WTC11 (cell line): ENCODE data around the gene RBM18. TPM values are rescaled to one million over a fixed set of nuclear protein-coding genes. Genes with fewer than 3 reads are reported as not detected.

Source experiments
- ATAC-seq: fragments of 200-7000 bp; cut with Tn5 transposase; 2 replicates; pipeline ENCODE4 v1.10.0; 2021; ENCODE audit warnings: mild to moderate bottlenecking, moderate library complexity
- CTCF ChIA-PET: fragments of 300-600 bp; sonication (Branson Sonifier 250); formaldehyde crosslinking; loops from one replicate; lab custom pipeline; 2021; ENCODE audit warnings: antibody characterized with exemption; lab: Charles Lee
- POLR2A ChIA-PET: fragments of 350-600 bp; sonication (Branson Sonifier 250); formaldehyde crosslinking; loops from one replicate; lab custom pipeline; 2021; ENCODE audit warnings: antibody characterized with exemption; lab: Charles Lee
- DNase-seq: peaks from one replicate; pipeline ENCODE4 v3.0.0; 2021; ENCODE audit warnings: low spot score
- H3K27ac Mint-ChIP-seq: 2 replicates; pipeline ENCODE4 v1.8.0; 2021; ENCODE audit warnings: mixed read lengths
- H3K27me3 Mint-ChIP-seq: 2 replicates; pipeline ENCODE4 v1.8.0; 2021; ENCODE audit warnings: low read depth, mild to moderate bottlenecking, moderate library complexity, mixed read lengths
- H3K36me3 Mint-ChIP-seq: 2 replicates; pipeline ENCODE4 v1.8.0; 2021; ENCODE audit warnings: mixed read lengths
- H3K4me1 Mint-ChIP-seq: 2 replicates; pipeline ENCODE4 v1.8.0; 2022; ENCODE audit warnings: mixed read lengths
- H3K4me3 Mint-ChIP-seq: 2 replicates; pipeline ENCODE4 v1.8.0; 2021; ENCODE audit warnings: mild to moderate bottlenecking, moderate library complexity, mixed read lengths
- H3K9me3 Mint-ChIP-seq: 2 replicates; pipeline ENCODE4 v1.8.0; 2021; ENCODE audit warnings: mixed read lengths
- ATF6 ChIP-seq: sonication (generic); formaldehyde crosslinking; IDR thresholded peaks from 2 replicates; pipeline ENCODE4 v1.8.1; 2023; ENCODE audit warnings: mild to moderate bottlenecking, missing genetic modification reagents
- E2F1 ChIP-seq: sonication (generic); formaldehyde crosslinking; IDR thresholded peaks from 2 replicates; pipeline ENCODE4 v1.8.0; 2022; ENCODE audit warnings: mild to moderate bottlenecking, missing genetic modification reagents
- EMX1 ChIP-seq: fragments of 250-450 bp; sonication (Bioruptor Pico); IDR thresholded peaks from 2 replicates; pipeline ENCODE4 v1.8.0; 2021; ENCODE audit warnings: mild to moderate bottlenecking
- FOXK1 ChIP-seq: sonication (generic); formaldehyde crosslinking; IDR thresholded peaks from 2 replicates; pipeline ENCODE4 v1.8.0; 2022; ENCODE audit warnings: mild to moderate bottlenecking, moderate library complexity, missing genetic modification reagents
- MAX ChIP-seq: sonication (generic); formaldehyde crosslinking; IDR thresholded peaks from 2 replicates; pipeline ENCODE4 v1.8.0; 2022; ENCODE audit warnings: mild to moderate bottlenecking, missing genetic modification reagents
- OVOL2 ChIP-seq: fragments of 250-450 bp; sonication (Bioruptor Pico); IDR thresholded peaks from 2 replicates; pipeline ENCODE4 v1.9.0; 2021; ENCODE audit warnings: mild to moderate bottlenecking, borderline replicate concordance
- SOX15 ChIP-seq: fragments of 250-450 bp; sonication (Bioruptor Pico); IDR thresholded peaks from 2 replicates; pipeline ENCODE4 v1.9.0; 2021; ENCODE audit warnings: mild to moderate bottlenecking
- USF1 ChIP-seq: sonication (generic); formaldehyde crosslinking; IDR thresholded peaks from 2 replicates; pipeline ENCODE4 v1.8.0; 2022; ENCODE audit warnings: mild to moderate bottlenecking, missing genetic modification reagents
- ZNF396 ChIP-seq: fragments of 250-450 bp; sonication (Bioruptor Pico); IDR thresholded peaks from 2 replicates; pipeline ENCODE4 v1.8.0; 2021; ENCODE audit warnings: mild to moderate bottlenecking, moderate library complexity, borderline replicate concordance
- total RNA-seq: library from RNA; stranded (reverse); gene quantifications from 3 replicates; pipeline ENCODE4 v1.2.3, GENCODE V29; 2021
- TF ChIP-seq, protein P1 (sequence below): fragments of 200-600 bp; IDR thresholded peaks from 2 replicates; pipeline ENCODE4 v1.8.0; 2022; ENCODE audit warnings: antibody characterized with exemption
- TF ChIP-seq, protein P2 (sequence below): sonication (generic); formaldehyde crosslinking; IDR thresholded peaks from 2 replicates; pipeline ENCODE4 v1.8.0; 2023; ENCODE audit warnings: missing genetic modification reagents
- TF ChIP-seq, protein P3 (sequence below): sonication (generic); formaldehyde crosslinking; IDR thresholded peaks from 2 replicates; pipeline ENCODE4 v1.8.0; 2022; ENCODE audit warnings: missing genetic modification reagents
- TF ChIP-seq, protein P4 (sequence below): sonication (generic); formaldehyde crosslinking; IDR thresholded peaks from 2 replicates; pipeline ENCODE4 v1.8.1; 2022; ENCODE audit warnings: missing genetic modification reagents, borderline replicate concordance
- TF ChIP-seq, protein P5 (sequence below): sonication (generic); formaldehyde crosslinking; IDR thresholded peaks from 2 replicates; pipeline ENCODE4 v1.8.1; 2023; ENCODE audit warnings: mild to moderate bottlenecking, missing genetic modification reagents
- TF ChIP-seq, protein P6 (sequence below): fragments of 250-450 bp; sonication (Bioruptor Pico); IDR thresholded peaks from 2 replicates; pipeline ENCODE4 v1.9.0; 2021; ENCODE audit warnings: mild to moderate bottlenecking, borderline replicate concordance
- TF ChIP-seq, protein P7 (sequence below): sonication (generic); formaldehyde crosslinking; IDR thresholded peaks from 2 replicates; pipeline ENCODE4 v1.8.0; 2022; ENCODE audit warnings: mild to moderate bottlenecking, missing genetic modification reagents

The RBM18 gene
- total RNA-seq, 1 experiment from 2014 or later = 11.4 TPM

- CTCF ChIA-PET = interaction anchor here (1.0 to 1.7 kb wide), 3 partner anchors 29 to 49 kb away, joined by 4 to 5 read pairs (median 4); no protein-coding TSS in a partner anchor
- TF ChIP-seq, protein P1, sequence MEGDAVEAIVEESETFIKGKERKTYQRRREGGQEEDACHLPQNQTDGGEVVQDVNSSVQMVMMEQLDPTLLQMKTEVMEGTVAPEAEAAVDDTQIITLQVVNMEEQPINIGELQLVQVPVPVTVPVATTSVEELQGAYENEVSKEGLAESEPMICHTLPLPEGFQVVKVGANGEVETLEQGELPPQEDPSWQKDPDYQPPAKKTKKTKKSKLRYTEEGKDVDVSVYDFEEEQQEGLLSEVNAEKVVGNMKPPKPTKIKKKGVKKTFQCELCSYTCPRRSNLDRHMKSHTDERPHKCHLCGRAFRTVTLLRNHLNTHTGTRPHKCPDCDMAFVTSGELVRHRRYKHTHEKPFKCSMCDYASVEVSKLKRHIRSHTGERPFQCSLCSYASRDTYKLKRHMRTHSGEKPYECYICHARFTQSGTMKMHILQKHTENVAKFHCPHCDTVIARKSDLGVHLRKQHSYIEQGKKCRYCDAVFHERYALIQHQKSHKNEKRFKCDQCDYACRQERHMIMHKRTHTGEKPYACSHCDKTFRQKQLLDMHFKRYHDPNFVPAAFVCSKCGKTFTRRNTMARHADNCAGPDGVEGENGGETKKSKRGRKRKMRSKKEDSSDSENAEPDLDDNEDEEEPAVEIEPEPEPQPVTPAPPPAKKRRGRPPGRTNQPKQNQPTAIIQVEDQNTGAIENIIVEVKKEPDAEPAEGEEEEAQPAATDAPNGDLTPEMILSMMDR = no peak
- no peak for TF ChIP-seq E2F1 (CRISPR knock-in tag)
- no peak for TF ChIP-seq FOXK1 (CRISPR knock-in tag)
- TF ChIP-seq, protein P2, sequence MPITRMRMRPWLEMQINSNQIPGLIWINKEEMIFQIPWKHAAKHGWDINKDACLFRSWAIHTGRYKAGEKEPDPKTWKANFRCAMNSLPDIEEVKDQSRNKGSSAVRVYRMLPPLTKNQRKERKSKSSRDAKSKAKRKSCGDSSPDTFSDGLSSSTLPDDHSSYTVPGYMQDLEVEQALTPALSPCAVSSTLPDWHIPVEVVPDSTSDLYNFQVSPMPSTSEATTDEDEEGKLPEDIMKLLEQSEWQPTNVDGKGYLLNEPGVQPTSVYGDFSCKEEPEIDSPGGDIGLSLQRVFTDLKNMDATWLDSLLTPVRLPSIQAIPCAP (CRISPR knock-in tag) = no peak
- TF ChIP-seq ZNF396 (CRISPR knock-in tag) = no peak
- TF ChIP-seq, protein P3, sequence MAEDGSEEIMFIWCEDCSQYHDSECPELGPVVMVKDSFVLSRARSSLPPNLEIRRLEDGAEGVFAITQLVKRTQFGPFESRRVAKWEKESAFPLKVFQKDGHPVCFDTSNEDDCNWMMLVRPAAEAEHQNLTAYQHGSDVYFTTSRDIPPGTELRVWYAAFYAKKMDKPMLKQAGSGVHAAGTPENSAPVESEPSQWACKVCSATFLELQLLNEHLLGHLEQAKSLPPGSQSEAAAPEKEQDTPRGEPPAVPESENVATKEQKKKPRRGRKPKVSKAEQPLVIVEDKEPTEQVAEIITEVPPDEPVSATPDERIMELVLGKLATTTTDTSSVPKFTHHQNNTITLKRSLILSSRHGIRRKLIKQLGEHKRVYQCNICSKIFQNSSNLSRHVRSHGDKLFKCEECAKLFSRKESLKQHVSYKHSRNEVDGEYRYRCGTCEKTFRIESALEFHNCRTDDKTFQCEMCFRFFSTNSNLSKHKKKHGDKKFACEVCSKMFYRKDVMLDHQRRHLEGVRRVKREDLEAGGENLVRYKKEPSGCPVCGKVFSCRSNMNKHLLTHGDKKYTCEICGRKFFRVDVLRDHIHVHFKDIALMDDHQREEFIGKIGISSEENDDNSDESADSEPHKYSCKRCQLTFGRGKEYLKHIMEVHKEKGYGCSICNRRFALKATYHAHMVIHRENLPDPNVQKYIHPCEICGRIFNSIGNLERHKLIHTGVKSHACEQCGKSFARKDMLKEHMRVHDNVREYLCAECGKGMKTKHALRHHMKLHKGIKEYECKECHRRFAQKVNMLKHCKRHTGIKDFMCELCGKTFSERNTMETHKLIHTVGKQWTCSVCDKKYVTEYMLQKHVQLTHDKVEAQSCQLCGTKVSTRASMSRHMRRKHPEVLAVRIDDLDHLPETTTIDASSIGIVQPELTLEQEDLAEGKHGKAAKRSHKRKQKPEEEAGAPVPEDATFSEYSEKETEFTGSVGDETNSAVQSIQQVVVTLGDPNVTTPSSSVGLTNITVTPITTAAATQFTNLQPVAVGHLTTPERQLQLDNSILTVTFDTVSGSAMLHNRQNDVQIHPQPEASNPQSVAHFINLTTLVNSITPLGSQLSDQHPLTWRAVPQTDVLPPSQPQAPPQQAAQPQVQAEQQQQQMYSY (CRISPR knock-in tag) = no peak
- TF ChIP-seq EMX1 = no peak
- no peak for TF ChIP-seq OVOL2
- no peak for TF ChIP-seq USF1 (CRISPR knock-in tag)
- TF ChIP-seq, protein P4, sequence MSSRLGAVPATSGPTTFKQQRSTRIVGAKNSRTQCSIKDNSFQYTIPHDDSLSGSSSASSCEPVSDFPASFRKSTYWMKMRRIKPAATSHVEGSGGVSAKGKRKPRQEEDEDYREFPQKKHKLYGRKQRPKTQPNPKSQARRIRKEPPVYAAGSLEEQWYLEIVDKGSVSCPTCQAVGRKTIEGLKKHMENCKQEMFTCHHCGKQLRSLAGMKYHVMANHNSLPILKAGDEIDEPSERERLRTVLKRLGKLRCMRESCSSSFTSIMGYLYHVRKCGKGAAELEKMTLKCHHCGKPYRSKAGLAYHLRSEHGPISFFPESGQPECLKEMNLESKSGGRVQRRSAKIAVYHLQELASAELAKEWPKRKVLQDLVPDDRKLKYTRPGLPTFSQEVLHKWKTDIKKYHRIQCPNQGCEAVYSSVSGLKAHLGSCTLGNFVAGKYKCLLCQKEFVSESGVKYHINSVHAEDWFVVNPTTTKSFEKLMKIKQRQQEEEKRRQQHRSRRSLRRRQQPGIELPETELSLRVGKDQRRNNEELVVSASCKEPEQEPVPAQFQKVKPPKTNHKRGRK = no peak
- TF ChIP-seq, protein P5, sequence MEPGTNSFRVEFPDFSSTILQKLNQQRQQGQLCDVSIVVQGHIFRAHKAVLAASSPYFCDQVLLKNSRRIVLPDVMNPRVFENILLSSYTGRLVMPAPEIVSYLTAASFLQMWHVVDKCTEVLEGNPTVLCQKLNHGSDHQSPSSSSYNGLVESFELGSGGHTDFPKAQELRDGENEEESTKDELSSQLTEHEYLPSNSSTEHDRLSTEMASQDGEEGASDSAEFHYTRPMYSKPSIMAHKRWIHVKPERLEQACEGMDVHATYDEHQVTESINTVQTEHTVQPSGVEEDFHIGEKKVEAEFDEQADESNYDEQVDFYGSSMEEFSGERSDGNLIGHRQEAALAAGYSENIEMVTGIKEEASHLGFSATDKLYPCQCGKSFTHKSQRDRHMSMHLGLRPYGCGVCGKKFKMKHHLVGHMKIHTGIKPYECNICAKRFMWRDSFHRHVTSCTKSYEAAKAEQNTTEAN (CRISPR knock-in tag) = no peak
- TF ChIP-seq, protein P6, sequence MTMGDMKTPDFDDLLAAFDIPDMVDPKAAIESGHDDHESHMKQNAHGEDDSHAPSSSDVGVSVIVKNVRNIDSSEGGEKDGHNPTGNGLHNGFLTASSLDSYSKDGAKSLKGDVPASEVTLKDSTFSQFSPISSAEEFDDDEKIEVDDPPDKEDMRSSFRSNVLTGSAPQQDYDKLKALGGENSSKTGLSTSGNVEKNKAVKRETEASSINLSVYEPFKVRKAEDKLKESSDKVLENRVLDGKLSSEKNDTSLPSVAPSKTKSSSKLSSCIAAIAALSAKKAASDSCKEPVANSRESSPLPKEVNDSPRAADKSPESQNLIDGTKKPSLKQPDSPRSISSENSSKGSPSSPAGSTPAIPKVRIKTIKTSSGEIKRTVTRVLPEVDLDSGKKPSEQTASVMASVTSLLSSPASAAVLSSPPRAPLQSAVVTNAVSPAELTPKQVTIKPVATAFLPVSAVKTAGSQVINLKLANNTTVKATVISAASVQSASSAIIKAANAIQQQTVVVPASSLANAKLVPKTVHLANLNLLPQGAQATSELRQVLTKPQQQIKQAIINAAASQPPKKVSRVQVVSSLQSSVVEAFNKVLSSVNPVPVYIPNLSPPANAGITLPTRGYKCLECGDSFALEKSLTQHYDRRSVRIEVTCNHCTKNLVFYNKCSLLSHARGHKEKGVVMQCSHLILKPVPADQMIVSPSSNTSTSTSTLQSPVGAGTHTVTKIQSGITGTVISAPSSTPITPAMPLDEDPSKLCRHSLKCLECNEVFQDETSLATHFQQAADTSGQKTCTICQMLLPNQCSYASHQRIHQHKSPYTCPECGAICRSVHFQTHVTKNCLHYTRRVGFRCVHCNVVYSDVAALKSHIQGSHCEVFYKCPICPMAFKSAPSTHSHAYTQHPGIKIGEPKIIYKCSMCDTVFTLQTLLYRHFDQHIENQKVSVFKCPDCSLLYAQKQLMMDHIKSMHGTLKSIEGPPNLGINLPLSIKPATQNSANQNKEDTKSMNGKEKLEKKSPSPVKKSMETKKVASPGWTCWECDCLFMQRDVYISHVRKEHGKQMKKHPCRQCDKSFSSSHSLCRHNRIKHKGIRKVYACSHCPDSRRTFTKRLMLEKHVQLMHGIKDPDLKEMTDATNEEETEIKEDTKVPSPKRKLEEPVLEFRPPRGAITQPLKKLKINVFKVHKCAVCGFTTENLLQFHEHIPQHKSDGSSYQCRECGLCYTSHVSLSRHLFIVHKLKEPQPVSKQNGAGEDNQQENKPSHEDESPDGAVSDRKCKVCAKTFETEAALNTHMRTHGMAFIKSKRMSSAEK (CRISPR knock-in tag) = no peak
- TF ChIP-seq MAX (CRISPR knock-in tag) = no peak
- TF ChIP-seq, protein P7, sequence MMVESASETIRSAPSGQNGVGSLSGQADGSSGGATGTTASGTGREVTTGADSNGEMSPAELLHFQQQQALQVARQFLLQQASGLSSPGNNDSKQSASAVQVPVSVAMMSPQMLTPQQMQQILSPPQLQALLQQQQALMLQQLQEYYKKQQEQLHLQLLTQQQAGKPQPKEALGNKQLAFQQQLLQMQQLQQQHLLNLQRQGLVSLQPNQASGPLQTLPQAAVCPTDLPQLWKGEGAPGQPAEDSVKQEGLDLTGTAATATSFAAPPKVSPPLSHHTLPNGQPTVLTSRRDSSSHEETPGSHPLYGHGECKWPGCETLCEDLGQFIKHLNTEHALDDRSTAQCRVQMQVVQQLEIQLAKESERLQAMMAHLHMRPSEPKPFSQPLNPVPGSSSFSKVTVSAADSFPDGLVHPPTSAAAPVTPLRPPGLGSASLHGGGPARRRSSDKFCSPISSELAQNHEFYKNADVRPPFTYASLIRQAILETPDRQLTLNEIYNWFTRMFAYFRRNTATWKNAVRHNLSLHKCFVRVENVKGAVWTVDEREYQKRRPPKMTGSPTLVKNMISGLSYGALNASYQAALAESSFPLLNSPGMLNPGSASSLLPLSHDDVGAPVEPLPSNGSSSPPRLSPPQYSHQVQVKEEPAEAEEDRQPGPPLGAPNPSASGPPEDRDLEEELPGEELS (CRISPR knock-in tag) = no peak
- no peak for TF ChIP-seq SOX15 (CRISPR knock-in tag)
- no peak for TF ChIP-seq ATF6
These were observed 43.3 kb upstream of the RBM18 start for GRCh38 chr9:122307925-122308324.

More at GRCh38 chr9:122307925-122308324, 43.3 kb upstream of the RBM18 start:
- Mint-ChIP-seq H3K9me3 (no peaks in the 10 kb centered on the region), H3K27me3 (no peaks in the 10 kb centered on the region), H3K36me3 (peaks cover under 1% of the 10 kb centered on the region), H3K4me3 (no peak overlapping the region), H3K27ac (no peak overlapping the region), H3K4me1 (no peaks in the 10 kb centered on the region)
- ATAC-seq (no peak), DNase-seq (no peak)
- POLR2A ChIA-PET = interaction anchor here (0.7 kb wide), 1 partner anchor 79 kb away, joined by 6 read pairs; the partner anchor contains the start of gene LHX6
